ENCODE results near the gene ARF6. TPM values are rescaled to one million over a fixed set of nuclear protein-coding genes. Genes with fewer than 3 reads are reported as not detected.
A peak's percentile ranks its signal among the peaks of the same experiment; 100 is the strongest.

ARF6 gene
- total and polyA plus RNA-seq, 4 donors = 20.3 to 56.2 (median 24.5) TPM

GRCh38 chr14:49857427-49858003 lies 35.4 kb upstream of the ARF6 start:
- no peak overlapping the region for H3K27ac ChIP-seq (ENCODE audit: low read depth in 1 of 2, low read length in 2 of 2)
- WGBS = 91% methylated on average over 6 of the region's 6 CpGs

GRCh38 chr14:49858383-49858782 lies 34.5 kb upstream of the ARF6 start:
- WGBS = 93% methylated on average over 3 of the region's 3 CpGs
- Histone ChIP-seq H3K4me1 (ENCODE audit: control insufficient read depth in 4 of 4, insufficient read depth in 4 of 4, low read length in 3 of 4) (peaks cover 0 to 7% (median 3%) of the 10 kb centered on the region in 4 donors), H3K36me3 (ENCODE audit: control insufficient read depth in 4 of 4, insufficient read depth in 3 of 4, low read depth in 1 of 4, low read length in 3 of 4) (no peaks in the 10 kb centered on the region), H3K9me3 (ENCODE audit: control insufficient read depth in 4 of 4, low read length in 3 of 4) (no peaks in the 10 kb centered on the region), H3K9ac (ENCODE audit: low read depth in 1 of 2, low read length in 2 of 2) (no peak overlapping the region), H3K27ac (ENCODE audit: low read depth in 1 of 2, low read length in 2 of 2) (no peak overlapping the region), H3K4me3 (ENCODE audit: low read depth in 1 of 3, low read length in 3 of 3) (no peak overlapping the region), H3K27me3 (ENCODE audit: control insufficient read depth in 4 of 4, insufficient read depth in 4 of 4, low read length in 3 of 4) (no peaks in the 10 kb centered on the region)
- no peak for DNase-seq (ENCODE audit: low spot score)
- no peak for TF ChIP-seq JUND (IDR thresholded peaks at IDR 0.05)

More at GRCh38 chr14:49857427-49858003, 35.4 kb upstream of the ARF6 start:
- Histone ChIP-seq H3K4me3 (ENCODE audit: low read depth in 1 of 3, low read length in 3 of 3) (no peak overlapping the region), H3K9ac (ENCODE audit: low read depth in 1 of 2, low read length in 2 of 2) (no peak overlapping the region), H3K36me3 (ENCODE audit: control insufficient read depth in 4 of 4, insufficient read depth in 3 of 4, low read depth in 1 of 4, low read length in 3 of 4) (no peaks in the 10 kb centered on the region), H3K9me3 (ENCODE audit: control insufficient read depth in 4 of 4, low read length in 3 of 4) (no peaks in the 10 kb centered on the region), H3K4me1 (ENCODE audit: control insufficient read depth in 4 of 4, insufficient read depth in 4 of 4, low read length in 3 of 4) (peaks cover 0 to 10% (median 3%) of the 10 kb centered on the region in 4 donors), H3K27me3 (ENCODE audit: control insufficient read depth in 4 of 4, insufficient read depth in 4 of 4, low read length in 3 of 4) (no peaks in the 10 kb centered on the region)
- DNase-seq (ENCODE audit: low spot score) = no peak
- TF ChIP-seq FOXA1 (IDR thresholded peaks at IDR 0.05) (no peak), MAX (IDR thresholded peaks at IDR 0.05) (no peak), ATF3 (IDR thresholded peaks at IDR 0.05) (no peak), JUND (IDR thresholded peaks at IDR 0.05) (no peak), CTCF (IDR thresholded peaks at IDR 0.05; ENCODE audit: low read depth, low read length, missing input control) (no peak), YY1 (IDR thresholded peaks at IDR 0.05) (no peak), RXRA (IDR thresholded peaks at IDR 0.05) (no peak), HNF4G (IDR thresholded peaks at IDR 0.05) (no peak), SP1 (IDR thresholded peaks at IDR 0.05) (no peak), RAD21 (IDR thresholded peaks at IDR 0.05) (no peak)

GRCh38 chr14:49860988-49861698 lies 31.7 kb upstream of the ARF6 start:
- TF ChIP-seq FOXA2 (IDR thresholded peaks at IDR 0.05) = no peak
- TF ChIP-seq RXRA (IDR thresholded peaks at IDR 0.05) = peak in 1 of 2 donors; percentile 5
- no peaks in the 10 kb centered on the region for H3K27me3 ChIP-seq (ENCODE audit: control insufficient read depth in 4 of 4, insufficient read depth in 4 of 4, low read length in 3 of 4)
- H3K4me3 ChIP-seq (ENCODE audit: low read depth in 1 of 3, low read length in 3 of 3) = peak overlapping the region in 2 of 3 donors; percentile 64 to 80
- WGBS = 26% methylated on average over 4 of the region's 4 CpGs
- peaks cover 0 to 19% (median 5%) of the 10 kb centered on the region in 4 donors for H3K4me1 ChIP-seq (ENCODE audit: control insufficient read depth in 4 of 4, insufficient read depth in 4 of 4, low read length in 3 of 4)
- peak overlapping the region; percentile 99 for H3K27ac ChIP-seq (ENCODE audit: low read depth in 1 of 2, low read length in 2 of 2)
- peak overlapping the region; percentile 95 to 98 for H3K9ac ChIP-seq (ENCODE audit: low read depth in 1 of 2, low read length in 2 of 2)
- no peak for DNase-seq (ENCODE audit: low spot score)
- no peaks in the 10 kb centered on the region for H3K9me3 ChIP-seq (ENCODE audit: control insufficient read depth in 4 of 4, low read length in 3 of 4)
- no peaks in the 10 kb centered on the region for H3K36me3 ChIP-seq (ENCODE audit: control insufficient read depth in 4 of 4, insufficient read depth in 3 of 4, low read depth in 1 of 4, low read length in 3 of 4)

Measured in liver (tissue), 9 donors.